ENCODE results near the gene ST3GAL5.

DNA sequence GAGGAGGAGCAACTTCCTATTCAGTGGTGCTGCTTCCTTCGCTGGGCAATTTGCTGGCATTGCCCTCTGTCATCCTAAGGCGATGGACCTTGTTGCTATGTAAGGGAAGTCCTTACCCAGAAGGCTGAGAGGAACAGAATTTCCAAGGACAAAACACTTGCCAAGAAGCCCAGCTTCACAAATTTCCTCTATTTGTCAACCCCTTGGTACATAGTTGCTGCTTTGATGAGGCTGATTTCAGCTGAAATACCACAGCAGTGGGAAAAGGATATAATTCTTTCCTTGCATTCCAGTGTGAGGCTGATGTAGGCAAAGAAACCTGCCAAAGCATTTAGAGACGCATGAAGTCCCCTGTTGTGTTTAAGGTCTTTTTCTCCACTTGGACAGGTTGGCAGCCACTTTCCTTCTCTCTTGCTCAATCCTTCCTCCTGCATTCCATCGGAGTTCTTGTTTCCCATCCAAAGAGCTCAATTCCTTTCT lies 16.4 kb upstream of the ST3GAL5 start:
- TF ChIP-seq, protein P1, sequence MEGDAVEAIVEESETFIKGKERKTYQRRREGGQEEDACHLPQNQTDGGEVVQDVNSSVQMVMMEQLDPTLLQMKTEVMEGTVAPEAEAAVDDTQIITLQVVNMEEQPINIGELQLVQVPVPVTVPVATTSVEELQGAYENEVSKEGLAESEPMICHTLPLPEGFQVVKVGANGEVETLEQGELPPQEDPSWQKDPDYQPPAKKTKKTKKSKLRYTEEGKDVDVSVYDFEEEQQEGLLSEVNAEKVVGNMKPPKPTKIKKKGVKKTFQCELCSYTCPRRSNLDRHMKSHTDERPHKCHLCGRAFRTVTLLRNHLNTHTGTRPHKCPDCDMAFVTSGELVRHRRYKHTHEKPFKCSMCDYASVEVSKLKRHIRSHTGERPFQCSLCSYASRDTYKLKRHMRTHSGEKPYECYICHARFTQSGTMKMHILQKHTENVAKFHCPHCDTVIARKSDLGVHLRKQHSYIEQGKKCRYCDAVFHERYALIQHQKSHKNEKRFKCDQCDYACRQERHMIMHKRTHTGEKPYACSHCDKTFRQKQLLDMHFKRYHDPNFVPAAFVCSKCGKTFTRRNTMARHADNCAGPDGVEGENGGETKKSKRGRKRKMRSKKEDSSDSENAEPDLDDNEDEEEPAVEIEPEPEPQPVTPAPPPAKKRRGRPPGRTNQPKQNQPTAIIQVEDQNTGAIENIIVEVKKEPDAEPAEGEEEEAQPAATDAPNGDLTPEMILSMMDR (conservative IDR thresholded peaks at IDR 0.05 in 1 of 2, IDR thresholded peaks at IDR 0.05 in 1 of 2; ENCODE audit: low read depth in 1 of 2, low read length in 2 of 2), result no peak
- TF ChIP-seq EZH2 (IDR thresholded peaks at IDR 0.05; ENCODE audit: low read length, missing control alignments), result no peak

Data from fibroblast of lung (primary cell).